GM18498 (cell line): ENCODE measurements around the gene SYT1.

Source experiments
- ATAC-seq: cut with Tn5 transposase; IDR thresholded peaks from one replicate; pipeline ENCODE4 v1.9.1; 2021; ENCODE audit warnings: mild to moderate bottlenecking, moderate library complexity; ENCODE audit not compliant: unreplicated experiment

Gene SYT1

GRCh38 chr12:79127271-79127751 lies 262.7 kb downstream of the SYT1 start:
- ATAC-seq: peak; percentile 95

- ATAC-seq: no peak
These were observed 264.4 kb downstream of the SYT1 start for GRCh38 chr12:79128956-79129355.

DNA sequence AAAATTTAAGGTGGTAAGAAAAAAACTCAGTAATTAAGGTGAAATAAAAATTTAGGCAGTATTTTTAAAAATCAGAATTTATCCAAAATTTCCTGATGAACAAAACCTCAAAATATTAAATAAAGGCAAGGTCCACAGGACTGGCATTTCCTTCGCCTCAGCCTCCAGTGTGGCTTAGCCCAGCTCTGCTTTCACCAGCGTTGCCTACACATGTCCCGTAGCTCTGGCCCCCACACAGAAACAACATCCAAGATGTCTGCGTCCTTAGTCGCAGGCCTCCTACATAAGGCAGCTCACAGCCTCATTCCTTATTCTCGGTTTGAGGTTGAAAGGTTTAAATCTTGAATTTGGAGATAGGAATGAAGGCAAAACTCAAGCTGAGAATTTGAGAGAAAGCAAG lies 274.3 kb downstream of the SYT1 start:
- ATAC-seq: no peak

DNA sequence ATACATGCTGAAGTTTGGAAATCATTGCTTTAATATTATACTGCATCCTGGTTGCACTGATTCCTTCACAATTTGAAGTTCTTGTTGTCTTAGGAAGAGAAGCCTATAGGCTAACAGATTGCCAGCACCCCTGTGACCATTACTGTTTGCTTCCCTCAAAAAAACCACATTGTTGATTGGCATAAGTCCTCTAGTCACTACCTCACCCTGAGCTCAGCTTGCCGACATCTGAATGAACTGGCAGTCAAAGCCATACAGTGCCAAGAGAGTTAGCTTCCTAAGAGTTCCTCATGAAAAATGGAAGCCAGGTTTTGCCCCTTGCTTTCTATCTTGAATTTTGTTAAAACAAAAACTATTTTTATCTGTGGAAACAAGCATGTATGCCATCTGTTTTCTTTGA lies 276.1 kb downstream of the SYT1 start:
- no peak for ATAC-seq

DNA sequence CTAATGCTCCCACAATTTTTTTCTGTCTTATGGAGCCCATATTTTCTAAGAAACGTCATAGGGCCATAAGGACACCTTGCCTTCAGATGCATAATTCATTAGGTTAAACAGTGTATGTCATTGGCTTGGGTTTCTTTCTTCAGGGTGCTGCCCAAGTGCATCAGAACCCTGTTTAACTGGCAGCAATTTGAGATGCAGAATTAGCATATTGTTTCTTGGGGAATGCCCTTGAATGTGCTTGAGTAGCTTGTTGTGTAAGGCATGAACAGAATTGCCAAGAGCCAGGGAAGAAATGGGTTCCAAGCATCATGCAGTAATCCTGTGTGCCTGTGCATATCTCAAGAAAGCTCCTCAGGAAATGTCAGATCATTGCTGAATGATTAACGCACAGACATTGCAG lies 277.2 kb downstream of the SYT1 start:
- ATAC-seq: no peak

GRCh38 chr12:79143803-79144202 lies 279.2 kb downstream of the SYT1 start:
- no peak for ATAC-seq

GRCh38 chr12:79151956-79152355 lies 287.4 kb downstream of the SYT1 start:
- ATAC-seq: no peak

DNA sequence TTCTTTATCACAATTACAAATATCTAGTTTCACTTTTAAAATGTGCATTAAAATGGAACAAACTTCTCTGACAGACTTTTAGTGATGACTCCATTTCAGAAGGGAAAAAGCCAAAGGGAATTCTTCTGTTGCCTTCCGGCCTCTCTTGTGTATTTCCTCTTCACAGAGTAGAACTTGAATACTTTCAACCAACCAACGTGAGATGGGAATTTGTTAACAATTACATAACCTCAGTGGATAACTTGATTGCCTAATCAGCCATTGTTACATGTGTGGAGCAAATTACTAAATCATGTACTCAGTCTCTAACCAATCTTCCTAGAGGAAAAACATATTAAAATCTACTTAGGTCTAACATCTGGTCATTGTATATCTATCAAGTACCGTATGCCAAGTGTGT lies 291.1 kb downstream of the SYT1 start:
- ATAC-seq: no peak

DNA sequence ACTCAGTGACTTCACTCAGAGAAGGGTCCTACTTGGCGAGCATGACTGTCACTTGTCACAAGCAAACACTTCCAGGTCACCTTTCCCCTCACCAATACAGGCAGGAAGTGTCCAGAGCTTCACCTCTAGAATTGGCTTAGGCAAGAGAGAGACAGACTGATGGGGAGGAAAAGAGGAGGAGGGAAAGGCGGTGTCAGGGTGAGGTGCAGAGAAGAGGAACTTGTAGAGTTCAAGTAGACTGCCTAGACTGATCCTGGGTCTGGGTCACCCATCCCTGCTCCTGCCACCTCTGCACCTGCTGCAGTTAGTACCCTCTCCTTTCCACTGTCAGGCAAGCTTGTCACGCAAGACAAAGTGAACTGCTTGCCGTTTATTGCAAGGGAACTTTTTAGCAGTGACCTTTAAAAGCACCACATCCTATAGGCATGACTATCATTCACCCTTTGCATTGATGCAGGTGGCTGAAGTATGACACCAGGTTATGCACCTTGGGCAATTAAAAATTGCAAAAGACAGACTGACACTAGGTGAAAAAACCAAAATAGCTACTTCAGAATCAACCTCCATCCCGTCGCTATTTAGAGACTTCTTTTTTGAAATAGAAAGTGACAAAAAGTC lies 292.4 kb downstream of the SYT1 start:
- ATAC-seq: peak; percentile 76

DNA sequence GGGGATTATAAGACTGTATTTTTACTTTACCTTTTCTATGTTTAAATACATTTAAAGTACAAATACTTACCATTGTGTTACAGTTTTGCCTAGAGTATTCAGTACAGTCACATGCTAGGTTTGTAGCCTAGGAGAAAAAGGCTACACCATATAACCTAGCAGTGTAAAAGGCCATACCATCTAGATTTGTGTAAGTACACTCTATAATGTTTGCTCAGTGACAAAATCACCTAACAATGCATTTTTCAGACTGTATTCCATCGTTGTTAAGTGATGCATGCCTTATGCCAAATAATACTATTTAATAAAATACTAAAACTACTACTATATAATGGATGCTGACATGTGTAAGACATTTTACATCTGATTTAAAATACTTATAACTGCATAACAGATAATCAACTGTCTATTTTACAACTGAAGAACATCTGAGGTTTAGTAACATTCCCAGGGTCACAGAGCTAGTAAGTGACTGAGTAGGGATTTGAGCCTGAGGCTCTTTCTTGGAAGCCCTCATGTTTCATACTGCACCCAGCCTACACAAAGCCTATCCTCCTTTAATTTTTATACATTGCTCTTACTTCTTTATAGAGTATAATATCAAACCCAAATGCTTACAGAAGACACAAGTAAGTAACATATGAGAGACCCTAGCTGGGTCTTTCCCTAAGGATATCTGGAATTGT lies 296.8 kb downstream of the SYT1 start:
- ATAC-seq: no peak

DNA sequence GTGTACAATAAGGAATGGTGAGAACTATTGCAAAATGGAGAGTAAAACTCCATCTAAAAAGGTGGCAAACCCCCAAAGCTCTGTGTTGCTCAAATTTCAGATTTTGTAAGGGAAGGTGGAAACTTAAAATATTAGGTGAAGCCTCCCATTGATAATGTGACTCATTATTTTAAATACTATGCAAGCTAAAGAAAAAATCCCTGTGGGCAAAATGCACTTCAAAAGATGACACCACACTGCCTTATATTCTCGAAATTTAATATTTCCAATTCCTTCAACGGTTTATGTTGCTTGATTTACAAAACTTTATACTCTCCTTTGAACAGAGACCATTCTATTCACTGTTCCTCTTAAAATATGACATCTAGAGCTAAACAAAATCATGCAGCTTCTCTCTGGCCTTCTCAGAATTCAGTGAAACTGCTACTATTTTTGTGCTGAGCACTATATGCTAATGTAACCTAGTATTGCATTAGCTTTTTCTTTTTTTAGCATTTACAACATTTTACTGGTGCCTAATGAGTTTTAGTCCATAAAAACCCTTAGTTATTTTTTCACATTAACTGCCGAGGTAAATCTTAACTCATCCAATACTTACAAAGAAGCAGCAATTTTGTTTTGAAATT lies 297.7 kb downstream of the SYT1 start:
- peak; percentile 35 for ATAC-seq

DNA sequence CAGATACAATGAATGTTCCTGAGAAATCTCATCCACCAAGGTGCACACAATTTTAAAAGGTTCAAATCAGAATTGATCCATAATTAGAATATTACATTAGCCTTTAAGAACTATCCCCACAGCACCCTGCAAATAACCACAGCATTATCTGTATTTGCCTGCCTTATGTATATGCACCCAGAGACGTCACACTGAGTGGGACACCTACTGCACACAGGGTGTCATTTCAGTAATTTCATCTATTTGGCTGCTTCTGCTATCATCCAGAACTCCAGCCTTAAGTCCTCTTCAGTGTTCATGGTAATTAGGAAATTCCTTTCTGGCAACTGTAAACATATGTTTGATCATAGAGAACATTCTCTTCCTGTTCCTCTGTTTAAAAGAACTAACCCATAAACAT lies 298.4 kb downstream of the SYT1 start:
- peak; percentile 57 for ATAC-seq

- ATAC-seq: no peak
These were observed 300.3 kb downstream of the SYT1 start for GRCh38 chr12:79164890-79165289.

GRCh38 chr12:79168687-79169086 lies 304.1 kb downstream of the SYT1 start:
- no peak for ATAC-seq

- peak; percentile 86 for ATAC-seq
These were observed 310.1 kb downstream of the SYT1 start for GRCh38 chr12:79174626-79175025.

DNA sequence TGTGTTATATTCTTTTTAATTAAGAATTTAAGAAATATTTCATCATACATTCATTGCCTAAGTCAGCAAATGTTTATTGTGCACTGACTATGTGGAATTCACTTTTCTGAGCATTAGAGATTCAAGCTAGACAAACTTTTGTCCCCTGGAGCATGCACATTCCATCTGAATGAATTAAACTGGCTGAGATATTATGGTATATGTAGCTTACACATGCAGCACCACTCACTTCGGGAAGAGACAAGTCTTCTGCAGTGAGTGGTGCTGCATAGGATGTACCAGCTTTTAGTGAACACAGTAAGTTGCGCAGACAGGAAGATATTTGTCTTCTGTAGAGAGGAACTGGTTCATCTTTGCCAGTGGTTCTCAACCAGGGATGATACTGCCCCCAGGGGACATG lies 318.4 kb downstream of the SYT1 start:
- no peak for ATAC-seq

DNA sequence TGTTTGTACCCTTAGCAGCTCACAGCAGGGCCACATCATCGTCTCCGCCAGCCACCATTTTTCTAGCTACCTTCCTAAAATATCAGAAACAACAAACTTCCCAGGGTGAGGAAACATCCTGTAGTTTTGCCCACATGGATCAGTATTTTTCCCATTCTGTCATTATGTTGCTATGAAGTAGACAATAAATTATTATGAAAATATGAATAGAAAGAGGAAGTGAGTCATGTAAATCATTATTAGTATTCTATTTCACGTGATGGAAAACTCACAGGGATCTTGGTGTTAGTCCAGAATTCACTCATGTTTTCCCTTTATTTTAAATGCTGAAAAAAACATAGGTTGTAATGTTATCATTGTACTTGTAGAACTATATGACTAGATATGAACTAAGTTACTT lies 319.4 kb downstream of the SYT1 start:
- ATAC-seq: no peak

GRCh38 chr12:79186506-79186905 lies 321.9 kb downstream of the SYT1 start:
- ATAC-seq: no peak

DNA sequence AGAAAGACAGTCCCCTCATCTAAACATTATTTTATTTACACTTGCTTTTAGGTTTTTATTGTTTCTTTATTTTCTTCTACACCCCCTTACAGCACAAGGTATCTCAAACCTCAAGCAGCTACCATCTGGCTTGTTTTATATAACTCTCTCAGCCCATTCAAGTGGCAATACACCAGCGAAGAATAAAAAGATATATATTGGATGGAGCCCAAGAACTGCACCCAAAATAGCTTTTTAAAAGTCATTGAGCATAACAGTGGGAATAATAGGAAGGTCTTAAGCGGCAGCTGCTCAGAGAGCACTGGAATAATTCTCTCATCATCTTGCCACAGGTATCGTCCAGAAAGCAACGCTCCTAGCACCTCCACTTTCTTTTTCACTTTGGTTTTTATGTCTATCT lies 322.5 kb downstream of the SYT1 start:
- ATAC-seq: no peak

DNA sequence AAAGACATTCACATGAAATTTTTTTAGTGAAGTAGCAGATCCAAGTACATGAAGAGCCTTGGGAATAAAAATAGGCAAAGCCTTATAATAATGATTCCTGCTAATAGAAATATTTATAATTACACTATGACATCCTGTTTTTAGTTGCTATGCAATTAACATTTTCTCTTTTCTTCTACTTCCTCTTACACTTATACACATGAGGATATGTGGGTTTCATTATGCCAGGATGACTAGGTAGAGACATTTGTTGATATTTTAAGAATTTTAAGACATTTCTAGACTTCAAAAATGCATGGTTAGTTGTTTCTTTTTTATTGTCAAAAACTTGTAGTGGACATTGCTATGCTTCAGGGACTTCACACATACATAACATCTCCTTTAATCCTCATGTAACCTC lies 326.8 kb downstream of the SYT1 start:
- ATAC-seq: no peak

DNA sequence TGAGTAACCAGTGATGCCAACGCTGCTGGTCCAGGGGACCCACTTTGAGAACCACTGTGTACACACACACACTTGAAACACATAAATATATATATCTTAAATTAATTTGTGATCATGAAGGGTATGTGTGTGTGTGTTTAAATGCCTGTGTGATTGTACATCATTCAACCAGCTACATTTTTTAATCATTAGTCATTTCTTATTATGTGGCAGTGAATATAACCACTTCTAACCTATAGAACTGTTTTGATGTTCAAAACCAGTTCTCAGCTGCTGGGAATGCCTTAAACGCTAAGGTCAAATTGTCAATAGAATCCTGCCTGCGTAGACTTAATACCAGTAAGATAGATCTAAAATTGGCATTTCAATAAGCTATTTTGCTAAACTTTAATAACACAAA lies 330.0 kb downstream of the SYT1 start:
- no peak for ATAC-seq

DNA sequence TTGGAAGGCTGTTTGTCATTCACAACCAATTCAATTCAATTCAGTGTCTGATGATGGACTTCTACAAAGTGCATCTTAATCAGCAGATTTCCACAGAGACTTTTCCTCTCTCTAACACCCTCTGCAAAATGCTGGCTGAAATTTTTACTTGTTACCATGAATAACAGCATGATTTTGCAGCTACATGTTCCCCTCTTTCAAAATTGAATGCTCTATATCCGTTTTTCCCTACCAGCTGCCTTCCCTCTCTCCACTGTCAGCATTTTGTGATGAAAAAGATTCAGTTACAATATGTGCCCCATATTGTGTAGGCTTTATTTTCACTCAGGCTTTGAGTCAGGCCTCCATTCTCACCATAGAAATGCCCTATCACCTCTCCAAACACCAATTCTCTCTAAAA lies 334.6 kb downstream of the SYT1 start:
- ATAC-seq: no peak
